Right lobe of liver (tissue), 6 donors: ENCODE results near the gene IQSEC1. TPM values are rescaled to one million over a fixed set of nuclear protein-coding genes. Genes with fewer than 3 reads are reported as not detected.
A peak's percentile ranks its signal among the peaks of the same experiment; 100 is the strongest.

Experiments
- ATAC-seq, 4 donors: fragments of 200-7000 bp; cut with Tn5 transposase; one replicate each; pipeline ENCODE4 v1.9.1; 2020; ENCODE audit warnings: mild to moderate bottlenecking in 4 of 4, moderate library complexity in 4 of 4
- DNase-seq, 3 donors: peaks; one replicate each; pipeline ENCODE4 v3.0.0-alpha.2; 2020
- H3K27ac ChIP-seq, 3 donors: fragments of 200-600 bp; one replicate each; pipeline ENCODE4 v1.8.0; 2022
- H3K27me3 ChIP-seq, 2 donors: fragments of 200-600 bp; one replicate each; pipeline ENCODE4 v1.8.0; 2022
- H3K36me3 ChIP-seq, 4 donors: fragments of 200-600 bp; sonication (generic) in 1 of 4; one replicate each; pipeline versions ENCODE4 v1.5.1 to v1.8.0; 2017 to 2022; ENCODE audit warnings: control low read depth in 1 of 4
- H3K4me1 ChIP-seq, 4 donors: fragments of 200-600 bp; sonication (generic) in 1 of 4; one replicate each; pipeline versions ENCODE4 v1.5.1 to v1.8.0; 2017 to 2022; ENCODE audit warnings: control low read depth in 1 of 4
- H3K4me3 ChIP-seq, 3 donors: fragments of 200-600 bp; one replicate each; pipeline ENCODE4 v1.8.0; 2022
- H3K9me3 ChIP-seq, 4 donors: fragments of 200-600 bp; sonication (generic) in 1 of 4; one replicate each; pipeline versions ENCODE4 v1.5.1 to v1.8.0; 2017 to 2022; ENCODE audit warnings: control low read depth in 1 of 4
- POLR2A ChIP-seq: fragments of 450-650 bp; IDR thresholded peaks from one replicate; pipeline ENCODE4 v1.6.1; 2017; ENCODE audit warnings: antibody characterized with exemption, mild to moderate bottlenecking
- WGBS: methylation state at CpG from one replicate; pipeline ENCODE4 v1.1.6; 2018; ENCODE audit warnings: low coverage, low lambda C conversion rate; ENCODE audit not compliant: insufficient coverage; ENCODE audit errors: missing lambda C conversion rate; 5-methylcytosine and 5-hydroxymethylcytosine counted together
- intact Hi-C, 2 donors: fragments of 100-400 bp; cut with DNase I; formaldehyde crosslinking; loops; one replicate each; pipeline versions ENCODE4 v1.11.2 to v1.14.1; 2022
- total RNA-seq, 6 experiments: library from RNA; depleted of rRNA in 2 of 6; stranded (reverse); fragments of >200 nt in 2 of 6; fragmentation: NEBNext Ultra II Directional in 3 of 6; extraction: Animal tissue kit (Norgen Biotek cat#: 25700) in 3 of 6; gene quantifications; one replicate each; pipeline versions ENCODE4 v1.1.0 to v1.2.4, GENCODE V29; 2016 to 2023
- TF ChIP-seq, protein P1 (sequence below), 4 donors: fragments of 200-600 bp in 3 of 4; fragments of 450-650 bp in 1 of 4; IDR thresholded peaks; one replicate each; pipeline versions ENCODE4 v1.5.1 to v1.8.0; 2016 to 2022; ENCODE audit warnings: antibody characterized with exemption in 4 of 4, mild to moderate bottlenecking in 2 of 4
- donor health status: DM: no; HTN: yes; CAD: no.
- donor health status: DM: no; HTN: no; CAD: no.
- donor health status: DM: no; HTN: no; CAD: no.
- donor health status: DM: no; HTN: yes; CAD: no.
- donor health status: DM: no; HTN: yes; CAD: no.

Gene IQSEC1
- total RNA-seq, 6 experiments from 2014 or later = 32.1 to 61.3 (median 48.9) TPM

DNA sequence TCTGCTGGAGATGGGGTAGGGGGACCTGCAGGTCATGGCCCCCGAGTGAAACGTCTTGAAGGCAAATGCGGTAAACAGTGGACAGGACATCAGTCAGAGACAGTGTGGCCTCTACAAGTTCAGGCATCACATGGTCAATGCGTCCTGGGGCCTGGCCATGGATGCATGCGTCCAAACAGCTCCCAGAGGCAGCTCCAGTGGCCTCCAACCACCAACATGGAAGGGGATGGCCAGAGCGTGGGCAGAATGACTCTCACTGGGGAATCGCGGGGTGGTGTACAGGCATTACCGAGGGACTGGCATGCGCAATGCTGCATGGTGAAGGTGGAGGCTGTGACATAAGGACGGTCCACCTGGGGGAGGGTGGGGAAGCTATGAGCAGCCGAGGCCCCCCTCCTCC lies 35.6 kb upstream of the IQSEC1 start:
- DNase-seq (peak in 2 of 3 donors; percentile 5 to 21), ATAC-seq (no peak)
- H3K27ac ChIP-seq = no peak overlapping the region
- WGBS = 83% methylated on average over 1 of the region's 12 CpGs
- no peaks in the 10 kb centered on the region for H3K27me3 ChIP-seq
- no peaks in the 10 kb centered on the region for H3K9me3 ChIP-seq
- no peaks in the 10 kb centered on the region for H3K36me3 ChIP-seq
- intact Hi-C loops = no loop called here
- no peak overlapping the region for H3K4me3 ChIP-seq
- peaks cover 0 to 18% (median 6%) of the 10 kb centered on the region in 4 donors for H3K4me1 ChIP-seq
- no peak for TF ChIP-seq POLR2A
- TF ChIP-seq, protein P1, sequence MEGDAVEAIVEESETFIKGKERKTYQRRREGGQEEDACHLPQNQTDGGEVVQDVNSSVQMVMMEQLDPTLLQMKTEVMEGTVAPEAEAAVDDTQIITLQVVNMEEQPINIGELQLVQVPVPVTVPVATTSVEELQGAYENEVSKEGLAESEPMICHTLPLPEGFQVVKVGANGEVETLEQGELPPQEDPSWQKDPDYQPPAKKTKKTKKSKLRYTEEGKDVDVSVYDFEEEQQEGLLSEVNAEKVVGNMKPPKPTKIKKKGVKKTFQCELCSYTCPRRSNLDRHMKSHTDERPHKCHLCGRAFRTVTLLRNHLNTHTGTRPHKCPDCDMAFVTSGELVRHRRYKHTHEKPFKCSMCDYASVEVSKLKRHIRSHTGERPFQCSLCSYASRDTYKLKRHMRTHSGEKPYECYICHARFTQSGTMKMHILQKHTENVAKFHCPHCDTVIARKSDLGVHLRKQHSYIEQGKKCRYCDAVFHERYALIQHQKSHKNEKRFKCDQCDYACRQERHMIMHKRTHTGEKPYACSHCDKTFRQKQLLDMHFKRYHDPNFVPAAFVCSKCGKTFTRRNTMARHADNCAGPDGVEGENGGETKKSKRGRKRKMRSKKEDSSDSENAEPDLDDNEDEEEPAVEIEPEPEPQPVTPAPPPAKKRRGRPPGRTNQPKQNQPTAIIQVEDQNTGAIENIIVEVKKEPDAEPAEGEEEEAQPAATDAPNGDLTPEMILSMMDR (IDR thresholded peaks at IDR 0.05) = no peak

DNA sequence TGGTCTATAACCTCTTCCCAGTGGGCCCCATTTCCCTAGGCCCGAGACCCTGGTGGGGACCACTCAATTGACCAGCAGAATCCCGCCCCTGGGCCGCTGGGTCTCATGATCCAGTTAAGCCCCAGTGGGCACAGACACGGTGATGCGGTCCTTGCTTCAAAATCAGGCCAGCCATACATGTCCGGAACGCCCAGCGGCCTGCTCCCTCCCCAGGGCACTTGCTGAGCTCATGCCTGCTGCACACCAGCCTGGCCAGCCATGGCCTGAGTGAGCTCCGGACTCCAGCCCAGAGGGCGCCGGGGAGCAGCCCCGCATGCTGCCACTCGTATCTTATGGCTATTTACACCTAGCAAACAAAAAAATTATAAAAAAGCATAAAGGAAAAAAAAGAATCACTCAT lies 34.4 kb upstream of the IQSEC1 start:
- Histone ChIP-seq H3K4me3 (no peak overlapping the region), H3K36me3 (no peaks in the 10 kb centered on the region), H3K27me3 (no peaks in the 10 kb centered on the region), H3K27ac (no peak overlapping the region), H3K4me1 (peaks cover 0 to 17% (median 6%) of the 10 kb centered on the region in 4 donors), H3K9me3 (no peaks in the 10 kb centered on the region)
- no peak for ATAC-seq
- DNase-seq = peak; percentile 11 to 46 (median 31)
- TF ChIP-seq POLR2A = no peak
- TF ChIP-seq, protein P1 (IDR thresholded peaks at IDR 0.05) = no peak
- intact Hi-C loops = no loop called here
- whole genome bisulfite sequencing = 72% methylated on average over 6 of the region's 13 CpGs

DNA sequence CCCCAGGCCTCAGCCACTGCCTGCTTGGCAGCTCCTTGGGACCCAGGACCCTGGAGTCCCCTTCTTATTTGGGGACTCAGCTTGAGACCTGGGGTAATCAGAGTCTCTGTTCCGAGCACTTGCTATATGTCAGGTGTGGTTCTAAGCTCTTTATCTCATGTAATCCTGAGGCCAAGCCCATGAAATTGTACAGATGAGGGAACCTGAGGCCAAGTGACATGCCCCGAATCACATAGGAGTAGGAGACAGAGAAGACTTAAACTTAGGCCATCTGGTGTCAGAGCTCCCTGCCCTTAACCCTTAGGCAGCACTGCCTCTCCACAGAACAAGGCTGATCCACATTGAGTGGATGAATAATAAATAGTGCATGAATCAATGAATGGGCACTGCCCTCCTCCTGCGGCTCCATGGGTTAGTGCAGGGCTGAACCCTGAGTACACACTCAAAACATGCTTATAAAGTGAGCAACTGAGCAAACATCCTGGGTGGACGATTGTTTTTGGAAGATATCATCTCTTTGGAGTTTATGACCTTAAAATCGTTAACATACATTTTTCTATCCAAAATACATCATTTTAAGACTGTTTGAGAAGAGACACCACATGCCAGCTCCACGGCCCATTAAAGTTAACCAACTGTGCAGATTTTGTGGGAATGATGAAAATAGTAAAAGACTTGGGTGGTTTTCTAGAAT lies 33.2 kb upstream of the IQSEC1 start:
- 68% methylated on average over 4 of the region's 6 CpGs for WGBS
- DNase-seq = peak in 1 of 3 donors; percentile 6
- H3K4me3 ChIP-seq = no peak overlapping the region
- H3K27ac ChIP-seq = no peak overlapping the region
- intact Hi-C loops = no loop called here
- peaks cover 0 to 6% (median 3%) of the 10 kb centered on the region in 4 donors for H3K4me1 ChIP-seq
- no peaks in the 10 kb centered on the region for H3K36me3 ChIP-seq
- TF ChIP-seq, protein P1 (IDR thresholded peaks at IDR 0.05) = no peak
- TF ChIP-seq POLR2A = no peak
- no peaks in the 10 kb centered on the region for H3K9me3 ChIP-seq
- H3K27me3 ChIP-seq = no peaks in the 10 kb centered on the region
- ATAC-seq = peak in 1 of 4 donors; percentile 29

DNA sequence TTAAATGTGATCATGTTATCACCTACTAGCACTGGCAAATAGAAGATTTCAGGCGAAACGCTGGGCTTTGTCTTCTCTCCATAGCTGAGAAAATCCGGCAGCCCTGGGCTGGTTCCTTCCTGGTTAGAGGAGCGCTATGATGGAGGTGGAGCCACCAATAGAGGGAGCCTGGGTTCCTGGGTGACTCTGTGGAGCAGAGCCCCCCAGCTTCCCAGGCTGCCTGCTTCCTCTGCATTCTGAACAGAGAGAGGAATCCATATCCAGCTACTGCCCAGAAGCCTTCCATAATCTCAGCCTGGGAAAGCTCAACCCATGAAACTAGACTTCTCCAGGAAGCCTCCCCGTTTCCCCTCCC lies 32.6 kb upstream of the IQSEC1 start:
- Histone ChIP-seq H3K4me3 (no peak overlapping the region), H3K9me3 (no peaks in the 10 kb centered on the region), H3K27me3 (no peaks in the 10 kb centered on the region), H3K36me3 (no peaks in the 10 kb centered on the region), H3K27ac (no peak overlapping the region), H3K4me1 (no peaks in the 10 kb centered on the region)
- 92% methylated on average over 4 of the region's 5 CpGs for WGBS
- DNase-seq (peak in 1 of 3 donors; percentile 11), ATAC-seq (no peak)
- TF ChIP-seq POLR2A = no peak
- TF ChIP-seq, protein P1 (IDR thresholded peaks at IDR 0.05) = no peak
- intact Hi-C loops = no loop called here
